Activated CD8-positive, alpha-beta T cell treated with anti-CD3 and anti-CD28 coated beads, Interleukin-2, amount 10 ng/mL, durations not matched to agents 7 days and 5 days (primary cell): ENCODE data around the gene TDRD1. TPM values are rescaled to one million over a fixed set of nuclear protein-coding genes. Genes with fewer than 3 reads are reported as not detected.

ENCODE experiments used
- ATAC-seq: fragments of 150-1000 bp; cut with Tn5 transposase; one replicate; pipeline ENCODE4 v1.10.0; 2021; ENCODE audit warnings: moderate library complexity
- CTCF ChIA-PET: fragments of 350-600 bp; sonication (Branson Sonifier 250); formaldehyde crosslinking; loops from one replicate; lab custom pipeline; 2021; ENCODE audit warnings: antibody characterized with exemption; lab: Charles Lee
- POLR2A ChIA-PET: fragments of 350-600 bp; sonication (Branson Sonifier 250); formaldehyde crosslinking; loops from one replicate; lab custom pipeline; 2021; ENCODE audit warnings: antibody characterized with exemption; lab: Charles Lee
- DNase-seq: peaks from one replicate; pipeline ENCODE4 v3.0.0-alpha.2; 2020
- H3K27ac Mint-ChIP-seq: one replicate; pipeline ENCODE4 v1.8.0; 2021; ENCODE audit warnings: mild to moderate bottlenecking, mixed read lengths
- H3K27me3 Mint-ChIP-seq: one replicate; pipeline ENCODE4 v1.8.0; 2021; ENCODE audit warnings: low read depth, mixed read lengths
- H3K36me3 Mint-ChIP-seq: one replicate; pipeline ENCODE4 v1.8.0; 2021; ENCODE audit warnings: low read depth, mixed read lengths
- H3K4me1 Mint-ChIP-seq: one replicate; pipeline ENCODE4 v1.8.0; 2021; ENCODE audit warnings: low read depth, mixed read lengths
- H3K4me3 Mint-ChIP-seq: one replicate; pipeline ENCODE4 v1.8.0; 2021; ENCODE audit warnings: mild to moderate bottlenecking, mixed read lengths
- H3K9me3 Mint-ChIP-seq: one replicate; pipeline ENCODE4 v1.8.0; 2022; ENCODE audit warnings: mixed read lengths; ENCODE audit not compliant: insufficient read depth
- total RNA-seq, 2 experiments: library from RNA; stranded (reverse); gene quantifications; one replicate each; pipeline ENCODE4 v1.2.3, GENCODE V29; 2021

TDRD1 gene
- total RNA-seq, 2 experiments from 2014 or later, result not detected

GRCh38 chr10:114179747-114180146 is 594 bp downstream of the TDRD1 start:
- H3K27ac Mint-ChIP-seq, result no peak overlapping the region
- H3K27me3 Mint-ChIP-seq, result peaks cover 15% of the 10 kb centered on the region
- H3K4me3 Mint-ChIP-seq, result no peak overlapping the region
- DNase-seq, result no peak
- H3K4me1 Mint-ChIP-seq, result peaks cover 3% of the 10 kb centered on the region
- ChIA-PET POLR2A (no interaction called here), CTCF (no interaction called here)
- H3K9me3 Mint-ChIP-seq, result no peaks in the 10 kb centered on the region
- H3K36me3 Mint-ChIP-seq, result no peaks in the 10 kb centered on the region
- no peak for ATAC-seq

GRCh38 chr10:114180937-114181336 is 1.8 kb downstream of the TDRD1 start:
- H3K27ac Mint-ChIP-seq, result no peak overlapping the region
- ChIA-PET POLR2A (no interaction called here), CTCF (no interaction called here)
- no peaks in the 10 kb centered on the region for H3K4me1 Mint-ChIP-seq
- no peak for ATAC-seq
- H3K36me3 Mint-ChIP-seq, result no peaks in the 10 kb centered on the region
- H3K27me3 Mint-ChIP-seq, result peaks cover 9% of the 10 kb centered on the region
- no peak for DNase-seq
- H3K9me3 Mint-ChIP-seq, result no peaks in the 10 kb centered on the region
- no peak overlapping the region for H3K4me3 Mint-ChIP-seq

GRCh38 chr10:114181971-114182370 is 2.8 kb downstream of the TDRD1 start:
- Mint-ChIP-seq H3K27me3 (peaks cover 10% of the 10 kb centered on the region), H3K36me3 (no peaks in the 10 kb centered on the region), H3K4me3 (no peak overlapping the region), H3K27ac (no peak overlapping the region), H3K4me1 (no peaks in the 10 kb centered on the region), H3K9me3 (no peaks in the 10 kb centered on the region)
- CTCF ChIA-PET, result no interaction called here
- DNase-seq (no peak), ATAC-seq (no peak)
- POLR2A ChIA-PET, result no interaction called here

- no peaks in the 10 kb centered on the region for H3K9me3 Mint-ChIP-seq
- POLR2A ChIA-PET, result no interaction called here
- peaks cover 15% of the 10 kb centered on the region for H3K27me3 Mint-ChIP-seq
- no peaks in the 10 kb centered on the region for H3K36me3 Mint-ChIP-seq
- CTCF ChIA-PET, result no interaction called here
- no peak overlapping the region for H3K27ac Mint-ChIP-seq
- H3K4me1 Mint-ChIP-seq, result no peaks in the 10 kb centered on the region
- DNase-seq (no peak), ATAC-seq (no peak)
- H3K4me3 Mint-ChIP-seq, result no peak overlapping the region
Measured at GRCh38 chr10:114183563-114183962, 4.4 kb downstream of the TDRD1 start.

- CTCF ChIA-PET, result no interaction called here
- POLR2A ChIA-PET, result no interaction called here
- ATAC-seq, result no peak
- Mint-ChIP-seq H3K27me3 (peaks cover 15% of the 10 kb centered on the region), H3K36me3 (no peaks in the 10 kb centered on the region), H3K4me3 (no peak overlapping the region), H3K4me1 (no peaks in the 10 kb centered on the region), H3K27ac (no peak overlapping the region), H3K9me3 (no peaks in the 10 kb centered on the region)
- no peak for DNase-seq
Measured at GRCh38 chr10:114184276-114184675, 5.1 kb downstream of the TDRD1 start.

GRCh38 chr10:114188001-114188400 is 8.8 kb downstream of the TDRD1 start:
- ATAC-seq (no peak), DNase-seq (no peak)
- H3K9me3 Mint-ChIP-seq, result no peaks in the 10 kb centered on the region
- ChIA-PET CTCF (no interaction called here), POLR2A (no interaction called here)
- H3K4me3 Mint-ChIP-seq, result no peak overlapping the region
- no peaks in the 10 kb centered on the region for H3K36me3 Mint-ChIP-seq
- peaks cover 30% of the 10 kb centered on the region for H3K27me3 Mint-ChIP-seq
- H3K27ac Mint-ChIP-seq, result no peak overlapping the region
- no peaks in the 10 kb centered on the region for H3K4me1 Mint-ChIP-seq

GRCh38 chr10:114188900-114189299 is 9.7 kb downstream of the TDRD1 start:
- Mint-ChIP-seq H3K36me3 (no peaks in the 10 kb centered on the region), H3K27me3 (peaks cover 37% of the 10 kb centered on the region), H3K27ac (no peak overlapping the region), H3K4me3 (no peak overlapping the region), H3K9me3 (no peaks in the 10 kb centered on the region), H3K4me1 (no peaks in the 10 kb centered on the region)
- DNase-seq, result no peak
- ATAC-seq, result no peak
- ChIA-PET CTCF (interaction anchor here (0.6 kb wide), 1 partner anchor 50 kb away, joined by 3 read pairs; the partner anchor contains the start of gene VWA2), POLR2A (no interaction called here)

- no peak for DNase-seq
- Mint-ChIP-seq H3K4me1 (peaks cover 3% of the 10 kb centered on the region), H3K27ac (no peak overlapping the region), H3K36me3 (no peaks in the 10 kb centered on the region), H3K4me3 (no peak overlapping the region), H3K9me3 (no peaks in the 10 kb centered on the region), H3K27me3 (peaks cover 41% of the 10 kb centered on the region)
- no peak for ATAC-seq
- ChIA-PET CTCF (no interaction called here), POLR2A (no interaction called here)
Measured at GRCh38 chr10:114189700-114190099, 10.5 kb downstream of the TDRD1 start.

- DNase-seq (no peak), ATAC-seq (peak; percentile 70)
- Mint-ChIP-seq H3K27ac (no peak overlapping the region), H3K36me3 (no peaks in the 10 kb centered on the region), H3K9me3 (no peaks in the 10 kb centered on the region), H3K4me3 (no peak overlapping the region), H3K4me1 (peaks cover 17% of the 10 kb centered on the region), H3K27me3 (peaks cover 58% of the 10 kb centered on the region)
- ChIA-PET POLR2A (no interaction called here), CTCF (no interaction called here)
Measured at GRCh38 chr10:114195079-114195478, 15.9 kb downstream of the TDRD1 start.

GRCh38 chr10:114199239-114199638 is 20.1 kb downstream of the TDRD1 start:
- Mint-ChIP-seq H3K9me3 (no peaks in the 10 kb centered on the region), H3K27ac (no peak overlapping the region), H3K36me3 (no peaks in the 10 kb centered on the region), H3K27me3 (peaks cover 49% of the 10 kb centered on the region), H3K4me1 (peaks cover 17% of the 10 kb centered on the region), H3K4me3 (no peak overlapping the region)
- ChIA-PET POLR2A (no interaction called here), CTCF (interaction anchor here (1.3 kb wide), 1 partner anchor 12 kb away, joined by 3 read pairs; no protein-coding TSS in a partner anchor)
- ATAC-seq (no peak), DNase-seq (no peak)

- POLR2A ChIA-PET, result no interaction called here
- DNase-seq, result no peak
- H3K4me1 Mint-ChIP-seq, result no peaks in the 10 kb centered on the region
- no peaks in the 10 kb centered on the region for H3K9me3 Mint-ChIP-seq
- no peak overlapping the region for H3K4me3 Mint-ChIP-seq
- no peak for ATAC-seq
- peaks cover 32% of the 10 kb centered on the region for H3K27me3 Mint-ChIP-seq
- H3K36me3 Mint-ChIP-seq, result no peaks in the 10 kb centered on the region
- H3K27ac Mint-ChIP-seq, result no peak overlapping the region
- CTCF ChIA-PET, result no interaction called here
Measured at GRCh38 chr10:114202812-114203211, 23.7 kb downstream of the TDRD1 start.

- H3K4me3 Mint-ChIP-seq, result no peak overlapping the region
- peaks cover 23% of the 10 kb centered on the region for H3K27me3 Mint-ChIP-seq
- no peaks in the 10 kb centered on the region for H3K9me3 Mint-ChIP-seq
- CTCF ChIA-PET, result no interaction called here
- no peaks in the 10 kb centered on the region for H3K36me3 Mint-ChIP-seq
- ATAC-seq (no peak), DNase-seq (no peak)
- no peak overlapping the region for H3K27ac Mint-ChIP-seq
- H3K4me1 Mint-ChIP-seq, result no peaks in the 10 kb centered on the region
- POLR2A ChIA-PET, result no interaction called here
Measured at GRCh38 chr10:114206902-114207301, 27.7 kb downstream of the TDRD1 start.

GRCh38 chr10:114207349-114207748 is 28.2 kb downstream of the TDRD1 start:
- ATAC-seq (no peak), DNase-seq (no peak)
- no peaks in the 10 kb centered on the region for H3K4me1 Mint-ChIP-seq
- no peak overlapping the region for H3K27ac Mint-ChIP-seq
- POLR2A ChIA-PET, result no interaction called here
- no peaks in the 10 kb centered on the region for H3K36me3 Mint-ChIP-seq
- no peak overlapping the region for H3K4me3 Mint-ChIP-seq
- H3K9me3 Mint-ChIP-seq, result no peaks in the 10 kb centered on the region
- CTCF ChIA-PET, result no interaction called here
- peaks cover 20% of the 10 kb centered on the region for H3K27me3 Mint-ChIP-seq
